Fibroblast of skin of right biceps (primary cell): ENCODE measurements around the gene CACNA2D2.

Experiments
- DNase-seq: peaks from one replicate; pipeline ENCODE4 v3.0.0-alpha.2; 2013

Gene CACNA2D2

GRCh38 chr3:50503504-50504342 lies at the start of gene CACNA2D2:
Gene CACNA2D2 (minus strand): TSS chr3:50503634. CDS start chr3:50503423, 211 bp downstream.
- DNase-seq = peak; percentile 9

GRCh38 chr3:50552598-50552997 lies 49.2 kb upstream of the CACNA2D2 start:
- DNase-seq = no peak

- no peak for DNase-seq
Measured at GRCh38 chr3:50551681-50552435, 48.4 kb upstream of the CACNA2D2 start.

- DNase-seq = no peak
Measured at GRCh38 chr3:50551054-50551659, 47.7 kb upstream of the CACNA2D2 start.

GRCh38 chr3:50550079-50550736 lies 46.8 kb upstream of the CACNA2D2 start:
- peak; percentile 36 for DNase-seq

GRCh38 chr3:50549226-50549625 lies 45.8 kb upstream of the CACNA2D2 start:
- no peak for DNase-seq

GRCh38 chr3:50545781-50546180 lies 42.3 kb upstream of the CACNA2D2 start:
- no peak for DNase-seq

- DNase-seq = peak; percentile 46
Measured at GRCh38 chr3:50542177-50543034, 39.0 kb upstream of the CACNA2D2 start.

GRCh38 chr3:50539356-50540286 lies 36.2 kb upstream of the CACNA2D2 start:
- DNase-seq = no peak

GRCh38 chr3:50537421-50538129 lies 34.1 kb upstream of the CACNA2D2 start:
- DNase-seq = no peak

GRCh38 chr3:50536471-50537180 lies 33.2 kb upstream of the CACNA2D2 start:
- DNase-seq = no peak

GRCh38 chr3:50534681-50535330 lies 31.4 kb upstream of the CACNA2D2 start:
- no peak for DNase-seq

- DNase-seq = no peak
Measured at GRCh38 chr3:50533807-50534461, 30.5 kb upstream of the CACNA2D2 start.

GRCh38 chr3:50533316-50533715 lies 29.9 kb upstream of the CACNA2D2 start:
- no peak for DNase-seq

GRCh38 chr3:50532062-50532705 lies 28.8 kb upstream of the CACNA2D2 start:
- no peak for DNase-seq

GRCh38 chr3:50531201-50531600 lies 27.8 kb upstream of the CACNA2D2 start:
- no peak for DNase-seq

GRCh38 chr3:50530001-50530970 lies 26.9 kb upstream of the CACNA2D2 start:
- DNase-seq = no peak
